ENCODE data around the gene PNRC2.

Gene PNRC2, protein sequence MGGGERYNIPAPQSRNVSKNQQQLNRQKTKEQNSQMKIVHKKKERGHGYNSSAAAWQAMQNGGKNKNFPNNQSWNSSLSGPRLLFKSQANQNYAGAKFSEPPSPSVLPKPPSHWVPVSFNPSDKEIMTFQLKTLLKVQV

GRCh38 chr1:23959461-23960290, at the start of gene PNRC2:
TSS of gene PNRC2 (plus strand) at chr1:23959828. CDS start at chr1:23961458, 1,630 bp downstream.
- DNase-seq = peak; percentile 97

GRCh38 chr1:23910144-23910543, 49.5 kb upstream of the PNRC2 start:
- DNase-seq = no peak

DNA sequence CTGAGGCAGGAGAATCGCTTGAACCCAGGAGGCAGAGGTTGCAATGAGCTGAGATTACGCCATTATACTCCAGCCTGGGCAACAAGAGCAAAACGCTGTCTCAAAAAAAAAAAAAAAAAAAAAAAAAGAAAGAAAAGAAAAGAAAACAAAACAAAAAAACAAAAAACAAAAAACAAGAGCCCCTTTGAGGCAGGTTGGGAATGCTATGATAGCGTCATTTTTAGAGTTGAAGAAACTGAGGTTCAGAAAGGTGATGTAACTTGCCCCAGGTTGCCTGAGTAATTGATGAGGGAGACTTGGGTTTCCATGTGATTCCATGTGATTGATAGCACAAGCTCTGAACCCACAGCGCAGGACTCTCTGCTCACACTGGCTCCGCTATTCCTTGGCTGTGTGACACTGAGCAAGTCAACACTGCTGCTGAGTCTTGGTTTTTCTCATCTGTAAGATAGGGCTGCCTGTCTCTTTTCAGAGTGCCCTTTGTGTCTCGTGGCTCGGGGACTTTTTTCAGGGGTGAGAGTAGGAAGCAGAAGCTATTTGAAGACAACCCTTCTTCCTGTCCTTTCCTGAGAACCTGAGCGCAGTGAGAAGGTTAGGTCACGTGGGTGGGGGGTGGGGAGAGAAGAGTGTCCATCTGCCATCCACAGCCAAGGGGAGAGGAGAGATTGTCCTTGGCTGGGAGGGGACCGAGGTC, 48.9 kb upstream of the PNRC2 start:
- no peak for DNase-seq

GRCh38 chr1:23911921-23912320, 47.7 kb upstream of the PNRC2 start:
- no peak for DNase-seq

GRCh38 chr1:23913212-23913880, 46.3 kb upstream of the PNRC2 start, which contains the start of gene CNR2:
TSS of gene CNR2 (minus strand) at chr1:23913362. CDS start at chr1:23875617, 37,745 bp downstream.
- DNase-seq = peak; percentile 90

DNA sequence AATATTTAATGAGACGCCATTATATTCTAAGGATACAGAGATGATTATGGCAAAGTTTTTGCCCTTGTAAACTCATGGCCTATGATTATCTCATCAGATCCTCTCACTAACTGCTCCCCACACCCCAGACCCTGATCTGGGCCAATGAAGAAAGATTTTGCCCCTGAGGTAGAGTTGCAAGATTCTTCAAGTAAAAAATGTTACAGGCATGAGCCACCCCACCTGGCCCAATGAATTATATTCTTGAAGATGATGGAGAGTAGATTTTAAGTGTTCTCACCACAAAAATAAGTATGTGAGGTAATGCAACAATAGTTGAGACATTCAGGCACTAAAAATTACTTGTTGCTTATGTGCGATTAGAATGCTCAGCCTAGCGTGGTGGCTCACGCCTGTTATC, 44.7 kb upstream of the PNRC2 start:
- DNase-seq = no peak

DNA sequence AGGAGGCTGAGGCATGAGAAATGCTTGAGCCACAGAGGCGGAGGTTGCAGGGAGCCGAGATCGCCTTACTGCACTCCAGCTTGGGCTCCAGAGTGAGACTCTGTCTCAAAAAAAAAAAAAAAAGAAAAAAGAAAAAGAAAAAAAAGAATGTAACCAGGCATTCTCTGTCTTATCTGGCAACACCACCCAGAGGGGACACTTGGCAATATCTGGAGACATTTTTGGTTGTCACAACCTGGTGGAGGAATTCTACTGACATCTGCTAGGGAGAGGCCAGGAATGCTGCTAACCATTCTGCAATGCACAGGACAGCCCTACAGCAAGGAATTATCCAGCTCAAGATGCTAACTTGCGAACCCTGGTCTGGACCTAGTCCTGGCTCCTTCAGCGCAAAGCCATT, 44.2 kb upstream of the PNRC2 start:
- no peak for DNase-seq

DNA sequence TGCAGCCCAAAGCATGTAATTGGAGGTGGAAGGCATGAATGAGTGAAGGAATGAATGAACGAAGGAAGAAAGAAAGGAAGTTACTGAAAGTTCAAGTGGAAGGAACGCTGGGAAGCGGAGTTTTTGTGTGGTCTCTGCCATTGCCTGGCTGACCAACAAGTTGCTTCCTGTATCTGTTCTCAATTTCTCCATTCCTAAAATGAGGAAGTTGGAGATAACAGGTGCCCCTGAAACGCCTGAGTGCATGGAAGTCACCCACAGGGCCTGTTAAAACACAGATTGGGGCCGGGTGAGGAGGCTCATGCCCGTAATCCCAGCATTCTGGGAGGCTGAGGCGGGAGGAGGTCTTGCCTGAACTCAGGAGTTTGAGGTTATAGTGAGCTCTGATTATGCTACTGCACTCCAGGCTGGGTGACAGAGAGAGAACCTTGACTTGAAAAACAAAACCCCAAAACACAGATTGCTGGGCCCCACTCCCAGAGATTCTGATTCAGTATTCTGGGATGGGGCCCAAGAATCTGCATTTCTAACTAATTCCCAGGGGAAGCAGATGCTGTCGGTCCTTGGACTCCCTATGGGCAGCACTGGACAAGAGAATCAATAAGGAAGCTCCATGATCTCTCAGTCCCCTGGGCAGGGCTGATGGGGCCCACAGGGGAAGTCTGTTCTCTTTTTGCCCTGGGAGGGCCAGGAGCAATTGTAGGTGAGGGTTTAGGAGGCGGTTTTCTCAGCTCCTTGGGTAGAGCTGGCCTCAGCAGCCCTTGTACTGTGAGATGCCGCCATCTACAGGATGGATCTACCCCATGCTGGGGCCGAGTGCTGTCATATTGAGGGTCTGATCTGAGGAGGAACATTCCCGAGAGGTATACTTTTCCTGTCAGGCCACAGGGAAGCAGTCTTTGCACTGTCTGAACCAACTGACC, 43.2 kb upstream of the PNRC2 start:
- peak; percentile 93 for DNase-seq

GRCh38 chr1:23922321-23922943, 37.2 kb upstream of the PNRC2 start:
- no peak for DNase-seq

DNA sequence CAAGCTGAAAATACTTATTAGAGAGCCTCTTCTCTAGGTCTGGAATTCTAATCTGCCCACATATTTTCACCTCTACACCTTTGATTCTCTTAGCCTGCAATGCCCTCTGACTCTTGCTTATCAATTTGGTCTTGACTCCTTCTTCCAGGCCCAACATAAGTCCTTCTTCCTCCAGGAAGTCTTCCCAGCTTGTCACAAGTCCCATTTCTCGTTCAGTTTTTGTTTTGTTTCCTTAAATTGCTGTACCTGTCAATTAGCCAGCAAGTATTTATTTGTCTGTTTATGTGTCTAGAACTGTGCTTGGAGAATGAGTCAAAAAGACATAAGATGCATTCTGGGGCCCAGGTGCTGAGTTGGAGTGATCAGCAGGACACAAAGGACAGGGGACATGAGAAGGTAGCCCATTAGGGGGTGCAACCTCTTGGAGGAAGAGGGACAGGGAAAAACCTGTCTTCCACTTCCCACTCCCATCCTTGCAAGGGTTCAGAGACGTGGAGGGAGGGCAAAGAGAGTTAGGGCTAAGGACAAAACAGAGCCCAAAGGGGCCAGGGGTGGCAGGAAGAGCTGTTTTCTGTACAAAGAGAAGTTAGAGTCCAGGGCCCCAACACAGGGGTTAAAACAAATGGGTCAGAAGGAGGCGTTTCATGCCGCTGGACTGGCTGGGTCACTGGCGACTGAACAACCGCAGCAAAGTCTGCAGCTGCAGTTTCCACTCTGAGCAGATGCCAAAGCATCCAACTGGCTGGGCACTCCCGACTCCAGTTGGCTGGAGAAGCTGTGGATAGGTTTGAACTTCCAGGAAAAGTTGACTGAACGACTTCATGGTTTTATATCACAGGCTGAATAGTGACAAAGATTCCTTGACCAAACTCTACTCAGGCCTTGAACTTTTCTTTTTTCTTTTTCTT, 35.8 kb upstream of the PNRC2 start:
- no peak for DNase-seq

DNA sequence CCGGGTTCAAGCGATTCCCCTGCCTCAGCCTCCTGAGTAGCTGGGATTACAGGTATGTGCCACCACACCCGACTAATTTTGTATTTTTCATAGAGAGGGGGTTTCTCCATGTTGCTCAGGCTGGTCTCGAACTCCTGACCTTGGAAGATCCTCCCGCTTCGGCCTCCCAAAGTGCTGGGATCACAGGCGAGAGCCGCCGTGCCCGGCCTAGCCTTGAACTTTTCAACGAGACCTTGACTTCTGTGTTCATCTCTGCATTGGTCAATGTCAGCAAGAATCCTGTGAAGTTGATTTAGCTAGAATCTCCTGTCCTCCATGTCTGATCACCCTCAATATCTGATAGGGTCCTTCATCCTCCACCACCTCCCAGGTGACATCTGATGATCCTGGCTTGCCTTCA, 35.0 kb upstream of the PNRC2 start:
- DNase-seq = no peak

DNA sequence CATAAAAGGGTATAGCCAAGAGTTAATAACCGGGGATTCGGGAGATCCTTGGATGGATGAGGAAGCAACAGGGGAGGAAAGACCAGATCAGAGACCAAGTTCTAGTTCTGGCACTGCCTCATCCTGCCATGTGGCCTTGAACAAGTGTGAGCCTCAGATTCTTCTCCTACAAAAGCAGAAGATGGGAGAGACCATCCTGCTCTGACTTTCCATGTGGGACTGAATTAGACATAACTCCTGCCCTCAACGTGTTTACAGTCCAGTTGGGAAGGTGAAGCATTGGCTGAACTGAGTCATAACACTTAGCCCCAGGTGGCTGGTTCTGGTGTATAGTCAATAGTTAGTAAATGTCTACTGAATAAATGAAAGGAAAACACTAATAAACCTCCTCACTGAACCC, 34.3 kb upstream of the PNRC2 start:
- no peak for DNase-seq

- no peak for DNase-seq
Observed at GRCh38 chr1:23927097-23927496, 32.5 kb upstream of the PNRC2 start.

DNA sequence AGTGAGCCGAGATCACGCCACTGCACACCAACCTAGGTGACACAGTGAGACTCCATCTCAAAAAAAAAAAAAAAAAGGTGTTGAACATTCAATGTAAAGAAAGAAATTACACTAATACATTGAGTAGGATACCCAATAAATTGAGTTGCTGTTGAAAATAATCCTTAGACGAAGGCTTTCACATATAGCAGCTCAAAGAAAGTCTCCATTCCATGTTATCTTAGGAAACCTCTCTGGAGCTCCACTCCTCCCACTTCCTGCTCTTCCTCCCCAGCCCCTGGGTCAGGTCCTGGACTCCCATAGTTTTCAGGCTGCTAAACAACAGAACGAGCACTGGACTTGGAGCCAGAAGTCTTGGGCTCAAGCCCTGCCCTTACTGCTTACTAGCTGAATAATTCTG, 30.8 kb upstream of the PNRC2 start:
- no peak for DNase-seq

DNA sequence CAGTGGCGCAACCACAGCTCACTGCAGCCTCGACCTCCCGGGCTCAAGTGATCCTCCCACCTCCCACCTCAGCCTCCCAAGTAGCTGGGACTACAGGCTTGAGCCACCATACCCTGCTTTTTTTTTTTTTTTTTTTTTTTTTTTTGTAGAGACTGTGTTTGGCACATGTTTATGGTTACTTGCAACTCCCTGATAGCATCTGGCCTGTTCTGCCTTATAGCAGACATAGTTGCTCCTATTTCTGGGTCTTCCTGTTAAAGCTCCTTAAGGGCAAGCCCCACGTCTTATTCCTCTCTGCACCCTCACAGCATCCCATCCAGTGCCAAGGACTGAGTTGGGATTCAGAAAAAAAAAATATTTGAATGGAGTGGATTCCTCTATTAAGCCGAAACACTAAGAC, 29.4 kb upstream of the PNRC2 start:
- peak; percentile 33 for DNase-seq

DNA sequence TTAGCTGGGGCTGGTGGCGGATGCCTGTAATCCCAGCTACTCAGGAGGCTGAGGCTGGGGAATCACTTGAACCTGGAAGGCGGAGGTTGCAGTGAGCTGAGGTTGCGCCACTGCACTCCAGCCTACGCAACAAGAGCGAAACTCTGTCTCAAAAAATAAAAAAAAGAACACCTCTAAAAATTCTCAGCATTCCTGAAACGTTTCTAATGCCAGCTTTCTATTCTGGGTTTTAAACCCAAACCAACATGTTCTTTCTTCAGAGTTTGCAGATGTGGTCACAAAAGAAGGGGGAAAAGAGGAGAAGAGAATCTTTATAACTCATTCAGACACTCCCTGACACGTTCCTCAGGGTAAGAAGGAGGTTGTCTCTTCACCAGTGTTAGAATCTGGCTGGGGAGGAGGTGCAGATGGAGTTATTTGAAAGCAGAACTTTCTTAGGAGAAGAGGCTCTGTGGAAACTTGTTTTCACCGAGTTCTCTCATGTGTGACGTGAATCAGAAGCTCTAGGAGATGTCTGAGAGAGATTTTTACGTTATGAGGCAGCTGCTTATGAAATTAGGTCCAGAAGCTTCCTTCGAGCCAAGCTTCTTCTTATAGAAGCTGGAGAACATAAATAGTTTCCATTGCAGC, 28.7 kb upstream of the PNRC2 start:
- DNase-seq = no peak

GRCh38 chr1:23931491-23931880, 28.1 kb upstream of the PNRC2 start:
- DNase-seq = no peak

GRCh38 chr1:23936481-23937176, 23.0 kb upstream of the PNRC2 start:
- peak; percentile 28 for DNase-seq

GRCh38 chr1:23947366-23947765, 12.3 kb upstream of the PNRC2 start:
- DNase-seq = no peak

DNA sequence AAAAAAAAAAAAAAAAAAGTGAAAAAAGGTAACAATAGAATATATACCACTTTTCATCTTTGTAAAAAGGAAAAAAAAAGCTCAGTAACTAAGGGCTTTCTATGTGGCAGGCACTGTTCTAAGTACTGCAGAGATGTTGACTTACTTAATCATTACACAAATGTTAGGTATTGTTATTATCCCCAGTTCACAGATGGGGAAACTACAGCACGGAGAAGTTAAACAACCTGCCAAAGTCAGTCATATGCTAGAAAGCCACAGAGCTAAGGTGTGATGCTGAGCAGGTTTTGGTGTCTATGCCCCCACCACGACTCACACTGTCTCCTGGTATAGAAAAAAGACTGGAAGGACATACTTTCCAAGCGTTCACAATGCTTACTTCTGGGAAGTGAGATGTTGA, 6.6 kb upstream of the PNRC2 start:
- DNase-seq = no peak

Measured in hematopoietic multipotent progenitor cell treated with erythropoietin and hydrocortisone succinate and interleukin-3 and kit ligand, for 6 days (in vitro differentiated cells).